PC-9 (cell line): ENCODE measurements around the gene ZNF618.

Experiments
- EZH2 ChIP-seq: fragments of 200-600 bp; sonication (generic); IDR thresholded peaks from 2 replicates; pipeline ENCODE4 v1.8.0; 2017; ENCODE audit warnings: antibody characterized with exemption, low read depth
- TF ChIP-seq, protein P1 (sequence below): fragments of 200-600 bp; sonication (generic); conservative IDR thresholded peaks from 2 replicates; pipeline ENCODE4 v1.6.1; 2017; ENCODE audit warnings: mixed run types, antibody characterized with exemption, mild to moderate bottlenecking, moderate library complexity

DNA sequence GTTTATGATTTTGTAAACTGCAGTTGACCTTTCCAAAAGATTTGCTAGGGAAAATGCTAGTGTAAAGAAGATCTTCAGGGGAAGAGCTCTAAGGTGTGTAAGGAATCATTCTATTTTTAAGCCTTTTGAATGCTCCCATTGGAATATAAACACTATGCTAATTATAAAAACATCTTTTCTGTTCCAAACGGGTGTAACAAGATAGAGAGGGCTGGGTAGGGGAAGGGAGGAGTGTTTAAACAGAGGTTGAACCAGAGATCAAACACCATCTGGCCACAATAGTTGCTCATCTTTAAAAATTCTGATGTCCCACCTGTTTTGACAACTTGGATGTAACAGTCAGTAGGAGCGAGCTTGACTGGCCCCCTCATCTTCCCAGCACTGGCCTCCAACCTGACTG, 38.4 kb downstream of the ZNF618 start:
- TF ChIP-seq, protein P1, sequence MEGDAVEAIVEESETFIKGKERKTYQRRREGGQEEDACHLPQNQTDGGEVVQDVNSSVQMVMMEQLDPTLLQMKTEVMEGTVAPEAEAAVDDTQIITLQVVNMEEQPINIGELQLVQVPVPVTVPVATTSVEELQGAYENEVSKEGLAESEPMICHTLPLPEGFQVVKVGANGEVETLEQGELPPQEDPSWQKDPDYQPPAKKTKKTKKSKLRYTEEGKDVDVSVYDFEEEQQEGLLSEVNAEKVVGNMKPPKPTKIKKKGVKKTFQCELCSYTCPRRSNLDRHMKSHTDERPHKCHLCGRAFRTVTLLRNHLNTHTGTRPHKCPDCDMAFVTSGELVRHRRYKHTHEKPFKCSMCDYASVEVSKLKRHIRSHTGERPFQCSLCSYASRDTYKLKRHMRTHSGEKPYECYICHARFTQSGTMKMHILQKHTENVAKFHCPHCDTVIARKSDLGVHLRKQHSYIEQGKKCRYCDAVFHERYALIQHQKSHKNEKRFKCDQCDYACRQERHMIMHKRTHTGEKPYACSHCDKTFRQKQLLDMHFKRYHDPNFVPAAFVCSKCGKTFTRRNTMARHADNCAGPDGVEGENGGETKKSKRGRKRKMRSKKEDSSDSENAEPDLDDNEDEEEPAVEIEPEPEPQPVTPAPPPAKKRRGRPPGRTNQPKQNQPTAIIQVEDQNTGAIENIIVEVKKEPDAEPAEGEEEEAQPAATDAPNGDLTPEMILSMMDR, result no peak
- no peak for TF ChIP-seq EZH2
